Endodermal cell (in vitro differentiated cells): ENCODE measurements around the gene FASLG. TPM values are rescaled to one million over a fixed set of nuclear protein-coding genes. Genes with fewer than 3 reads are reported as not detected.

Source experiments
- DNase-seq: peaks from one replicate; pipeline ENCODE4 v3.0.0-alpha.2; 2017
- H3K27ac ChIP-seq: 2 replicates; pipeline ENCODE4 v1.5.1; 2013; ENCODE audit warnings: mild to moderate bottlenecking, low read depth, low read length, moderate library complexity
- H3K27me3 ChIP-seq: 2 replicates; pipeline ENCODE4 v1.6.1; 2013; ENCODE audit warnings: mild to moderate bottlenecking, low read length, moderate library complexity; ENCODE audit not compliant: insufficient read depth, control insufficient read depth, poor library complexity, severe bottlenecking
- H3K36me3 ChIP-seq: 2 replicates; pipeline ENCODE4 v1.7.0; 2013; ENCODE audit warnings: mild to moderate bottlenecking, low read length, moderate library complexity; ENCODE audit not compliant: control insufficient read depth, insufficient read depth
- H3K4me1 ChIP-seq: one replicate; pipeline ENCODE4 v1.7.0; 2013; ENCODE audit warnings: low read length; ENCODE audit not compliant: control insufficient read depth, insufficient read depth
- H3K4me3 ChIP-seq: 2 replicates; pipeline ENCODE4 v1.5.1; 2013; ENCODE audit warnings: mild to moderate bottlenecking, low read length, moderate library complexity
- H3K9ac ChIP-seq: 2 replicates; pipeline ENCODE4 v1.6.1; 2013; ENCODE audit warnings: mild to moderate bottlenecking, low read length, moderate library complexity; ENCODE audit not compliant: poor library complexity, severe bottlenecking; ENCODE audit errors: extremely low read depth
- H3K9me3 ChIP-seq: 2 replicates; pipeline ENCODE4 v1.6.1; 2013; ENCODE audit warnings: mild to moderate bottlenecking, low read length, moderate library complexity; ENCODE audit not compliant: control insufficient read depth
- H3K27ac Mint-ChIP-seq: 2 replicates; pipeline ENCODE4 v1.8.0; 2020; ENCODE audit warnings: mixed read lengths
- H3K27me3 Mint-ChIP-seq: 2 replicates; pipeline ENCODE4 v1.8.0; 2021; ENCODE audit warnings: mild to moderate bottlenecking, mixed read lengths; ENCODE audit not compliant: insufficient read depth
- H3K36me3 Mint-ChIP-seq: 2 replicates; pipeline ENCODE4 v1.8.0; 2020; ENCODE audit warnings: low read depth, mixed read lengths
- H3K4me1 Mint-ChIP-seq: 2 replicates; pipeline ENCODE4 v1.8.0; 2020; ENCODE audit warnings: mixed read lengths
- H3K4me3 Mint-ChIP-seq: 2 replicates; pipeline ENCODE4 v1.8.0; 2020; ENCODE audit warnings: mild to moderate bottlenecking, moderate library complexity, mixed read lengths
- H3K9me3 Mint-ChIP-seq: 2 replicates; pipeline ENCODE4 v1.8.0; 2020; ENCODE audit warnings: mild to moderate bottlenecking, mixed read lengths
- CTCF ChIP-seq: fragments of 200-600 bp; sonication (generic); conservative IDR thresholded peaks from 2 replicates; pipeline ENCODE4 v1.5.0; 2021; ENCODE audit warnings: antibody characterized with exemption, mild to moderate bottlenecking
- WGBS, 2 experiments: methylation state at CpG; one replicate each; pipeline versions ENCODE4 v1.1.5 to v1.1.7; 2013; ENCODE audit warnings: missing lambda C conversion rate in 2 of 2, mixed read lengths in 1 of 2; ENCODE audit not compliant: insufficient coverage in 1 of 2, insufficient read length in 1 of 2; 5-methylcytosine and 5-hydroxymethylcytosine counted together
- total RNA-seq, 2 donors: library from RNA; stranded (reverse); fragmentation: NEBNext Ultra II Directional in 1 of 2; extraction: Animal tissue kit (Norgen Biotek cat#: 25700) in 1 of 2; gene quantifications; 2 replicates in 1 of 2; 3 replicates in 1 of 2; pipeline ENCODE4 v1.2.1, GENCODE V29; 2021

FASLG gene
- total RNA-seq, 2 donors from 2014 or later = not detected

GRCh38 chr1:172656576-172656975 is 2.3 kb upstream of the FASLG start:
- H3K4me3 ChIP-seq = no peak overlapping the region
- H3K9me3 ChIP-seq = no peaks in the 10 kb centered on the region
- TF ChIP-seq CTCF = no peak
- Mint-ChIP-seq H3K4me1 (peaks cover 2% of the 10 kb centered on the region), H3K27me3 (peaks cover 21% of the 10 kb centered on the region), H3K27ac (no peak overlapping the region), H3K9me3 (no peaks in the 10 kb centered on the region), H3K4me3 (no peak overlapping the region), H3K36me3 (no peaks in the 10 kb centered on the region)
- no peaks in the 10 kb centered on the region for H3K27me3 ChIP-seq
- H3K9ac ChIP-seq = no peak overlapping the region
- no peaks in the 10 kb centered on the region for H3K4me1 ChIP-seq
- no peaks in the 10 kb centered on the region for H3K36me3 ChIP-seq
- no peak overlapping the region for H3K27ac ChIP-seq
- DNase-seq = no peak
- WGBS, 2 experiments = 91 to 96% methylated on average over 4 to 6 of the region's 6 CpGs

GRCh38 chr1:172657586-172657985 is 1.3 kb upstream of the FASLG start:
- H3K4me1 ChIP-seq = no peaks in the 10 kb centered on the region
- no peak for TF ChIP-seq CTCF
- Mint-ChIP-seq H3K27ac (no peak overlapping the region), H3K9me3 (no peaks in the 10 kb centered on the region), H3K27me3 (peaks cover 21% of the 10 kb centered on the region), H3K36me3 (no peaks in the 10 kb centered on the region), H3K4me1 (peaks cover 9% of the 10 kb centered on the region), H3K4me3 (no peak overlapping the region)
- no peaks in the 10 kb centered on the region for H3K9me3 ChIP-seq
- H3K27me3 ChIP-seq = no peaks in the 10 kb centered on the region
- no CpG with 5 or more reads among the region's 1 CpG for WGBS, 2 experiments
- no peak overlapping the region for H3K9ac ChIP-seq
- no peaks in the 10 kb centered on the region for H3K36me3 ChIP-seq
- no peak overlapping the region for H3K27ac ChIP-seq
- no peak overlapping the region for H3K4me3 ChIP-seq
- no peak for DNase-seq

GRCh38 chr1:172661107-172661506 is 2.2 kb downstream of the FASLG start:
- H3K4me1 ChIP-seq = no peaks in the 10 kb centered on the region
- no peak overlapping the region for H3K9ac ChIP-seq
- whole genome bisulfite sequencing, 2 experiments = 92 to 95% methylated on average over 2 to 3 of the region's 3 CpGs
- Mint-ChIP-seq H3K36me3 (no peaks in the 10 kb centered on the region), H3K4me3 (no peak overlapping the region), H3K27ac (no peak overlapping the region), H3K27me3 (peaks cover 28% of the 10 kb centered on the region), H3K9me3 (no peaks in the 10 kb centered on the region), H3K4me1 (peaks cover 9% of the 10 kb centered on the region)
- DNase-seq = no peak
- no peak for TF ChIP-seq CTCF
- no peak overlapping the region for H3K27ac ChIP-seq
- H3K36me3 ChIP-seq = no peaks in the 10 kb centered on the region
- no peak overlapping the region for H3K4me3 ChIP-seq
- H3K9me3 ChIP-seq = no peaks in the 10 kb centered on the region
- H3K27me3 ChIP-seq = no peaks in the 10 kb centered on the region
